ENCODE results near the gene PTPRN. TPM values are rescaled to one million over a fixed set of nuclear protein-coding genes. Genes with fewer than 3 reads are reported as not detected.
"Not testable (repeated sequence)": the region's sequence is repeated elsewhere in the genome, so short reads cannot be mapped to it uniquely, and the experiment has no call there.

PTPRN gene
- total and polyA plus RNA-seq, 3 experiments from 2014 or later = 0.11 TPM; not detected in 2

GRCh38 chr2:219290381-219291171 lies 18.6 kb downstream of the PTPRN start:
- H3K4me3 ChIP-seq (ENCODE audit: low read length) = no peak overlapping the region
- H3K36me3 ChIP-seq (ENCODE audit: insufficient read depth, low read length) = no peaks in the 10 kb centered on the region
- no peaks in the 10 kb centered on the region for H3K27me3 ChIP-seq (ENCODE audit: insufficient read depth, low read length, poor library complexity, severe bottlenecking)
- Mint-ChIP-seq H3K9me3 (no peaks in the 10 kb centered on the region), H3K4me1 (peaks cover 10 to 19% (median 12%) of the 10 kb centered on the region in 3 donors), H3K27ac (peak overlapping the region in 4 of 8 donors; percentile 47 to 86 (median 63)), H3K4me3 (no peak overlapping the region), H3K36me3 (peaks cover 0 to 10% (median 0%) of the 10 kb centered on the region in 3 donors), H3K27me3 (no peaks in the 10 kb centered on the region)
- DNase-seq = no peak
- ChIA-PET CTCF (interaction anchor here (0.8 to 7.4 kb wide), 4 partner anchors 11 to 64 kb away, joined by 3 to 258 read pairs (median 3); partner anchors contain the start of genes DNAJB2, GLB1L, STK16 and TUBA4A), POLR2A (interaction anchor here (0.6 to 1.3 kb wide), 2 partner anchors 10 to 50 kb away, joined by 3 to 4 read pairs; no protein-coding TSS in a partner anchor)
- no peaks in the 10 kb centered on the region for H3K9me3 ChIP-seq (ENCODE audit: low read length)
- no peak overlapping the region for H3K27ac ChIP-seq (ENCODE audit: low read depth, low read length)
- peaks cover 10% of the 10 kb centered on the region for H3K4me1 ChIP-seq (ENCODE audit: insufficient read depth, low read length)

DNA sequence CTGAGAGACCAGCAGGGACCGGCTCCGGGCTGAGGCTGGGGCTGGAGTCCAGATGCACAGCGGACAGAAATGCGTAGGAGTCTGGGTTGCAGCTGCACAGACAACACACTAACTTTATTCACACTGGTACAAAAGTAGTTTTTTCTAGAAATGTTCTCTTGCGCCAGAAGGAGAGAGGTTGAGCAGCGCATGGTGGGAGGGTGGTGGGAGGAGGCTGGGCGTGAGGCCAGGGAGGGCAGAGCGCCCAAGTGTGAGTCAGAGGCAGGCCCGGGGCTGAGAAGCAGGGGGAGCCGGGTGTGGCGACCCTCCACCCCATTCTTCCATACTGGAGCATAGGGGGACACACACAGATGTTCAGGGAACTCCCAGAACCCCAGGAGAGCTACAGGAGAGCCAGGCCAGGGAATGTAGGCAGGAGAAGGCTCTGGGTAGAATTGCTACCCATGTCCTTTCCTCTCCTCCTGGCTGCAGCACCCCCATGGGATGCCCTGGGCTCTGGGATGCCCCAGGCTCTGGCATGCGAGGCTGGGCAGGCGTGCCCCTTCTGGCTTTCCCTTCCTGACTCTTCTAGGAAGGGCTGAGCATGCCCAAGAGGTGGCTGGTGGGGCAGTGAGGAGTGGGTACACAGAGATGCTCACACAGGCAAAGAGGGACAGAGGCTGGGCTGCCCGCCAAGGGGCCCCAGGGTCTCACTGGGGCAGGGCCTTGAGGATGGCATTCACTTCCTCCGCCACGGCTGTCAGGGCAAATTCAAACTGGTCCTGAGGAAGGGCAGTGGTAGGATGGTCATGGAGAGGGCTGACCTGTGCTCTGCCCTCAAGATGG lies 19.5 kb downstream of the PTPRN start:
- Histone ChIP-seq H3K4me3 (ENCODE audit: low read length) (no peak overlapping the region), H3K27me3 (ENCODE audit: insufficient read depth, low read length, poor library complexity, severe bottlenecking) (no peaks in the 10 kb centered on the region), H3K27ac (ENCODE audit: low read depth, low read length) (no peak overlapping the region), H3K36me3 (ENCODE audit: insufficient read depth, low read length) (no peaks in the 10 kb centered on the region), H3K4me1 (ENCODE audit: insufficient read depth, low read length) (peaks cover 5% of the 10 kb centered on the region), H3K9me3 (ENCODE audit: low read length) (no peaks in the 10 kb centered on the region)
- H3K4me3 Mint-ChIP-seq = no peak overlapping the region
- ChIA-PET CTCF (interaction anchor here (0.8 to 7.4 kb wide), 4 partner anchors 10 to 220 kb away, joined by 3 to 258 read pairs (median 3); partner anchors contain the start of genes DNAJB2 and NHEJ1), POLR2A (no interaction called here)
- H3K27ac Mint-ChIP-seq = peak overlapping the region in 3 of 8 donors; percentile 36 to 92 (median 72)
- H3K4me1 Mint-ChIP-seq = peaks cover 7 to 15% (median 7%) of the 10 kb centered on the region in 3 donors
- H3K27me3 Mint-ChIP-seq = no peaks in the 10 kb centered on the region
- no peak for DNase-seq
- H3K36me3 Mint-ChIP-seq = peaks cover 0 to 19% (median 0%) of the 10 kb centered on the region in 3 donors
- H3K9me3 Mint-ChIP-seq = no peaks in the 10 kb centered on the region

GRCh38 chr2:219289195-219289536 lies 20.0 kb downstream of the PTPRN start:
- Histone ChIP-seq H3K4me1 (ENCODE audit: insufficient read depth, low read length) (peaks cover under 1% of the 10 kb centered on the region), H3K27me3 (ENCODE audit: insufficient read depth, low read length, poor library complexity, severe bottlenecking) (no peaks in the 10 kb centered on the region), H3K27ac (ENCODE audit: low read depth, low read length) (no peak overlapping the region), H3K4me3 (ENCODE audit: low read length) (no peak overlapping the region), H3K36me3 (ENCODE audit: insufficient read depth, low read length) (no peaks in the 10 kb centered on the region), H3K9me3 (ENCODE audit: low read length) (no peaks in the 10 kb centered on the region)
- Mint-ChIP-seq H3K36me3 (peaks cover 0 to 24% (median 0%) of the 10 kb centered on the region in 3 donors), H3K4me3 (no peak overlapping the region), H3K27me3 (no peaks in the 10 kb centered on the region), H3K4me1 (peaks cover 3 to 12% (median 4%) of the 10 kb centered on the region in 3 donors), H3K27ac (peak overlapping the region in 2 of 8 donors; percentile 19 to 36), H3K9me3 (no peaks in the 10 kb centered on the region)
- POLR2A ChIA-PET = no interaction called here
- CTCF ChIA-PET = interaction anchor here (0.8 to 7.4 kb wide), 3 partner anchors 9 to 220 kb away, joined by 3 to 258 read pairs (median 3); partner anchors contain the start of genes DNAJB2 and NHEJ1
- DNase-seq = no peak

- POLR2A ChIA-PET = interaction anchor here (0.7 to 0.9 kb wide), 2 partner anchors 9 to 110 kb away, joined by 3 read pairs; partner anchors contain the start of gene DNAJB2
- CTCF ChIA-PET = interaction anchor here (1.0 kb wide), 1 partner anchor 9 kb away, joined by 3 read pairs; the partner anchor contains the start of gene DNAJB2
- H3K27ac ChIP-seq (ENCODE audit: low read depth, low read length) = peak overlapping the region; percentile 9
Observed at GRCh38 chr2:219287580-219288265, 21.5 kb downstream of the PTPRN start.

DNA sequence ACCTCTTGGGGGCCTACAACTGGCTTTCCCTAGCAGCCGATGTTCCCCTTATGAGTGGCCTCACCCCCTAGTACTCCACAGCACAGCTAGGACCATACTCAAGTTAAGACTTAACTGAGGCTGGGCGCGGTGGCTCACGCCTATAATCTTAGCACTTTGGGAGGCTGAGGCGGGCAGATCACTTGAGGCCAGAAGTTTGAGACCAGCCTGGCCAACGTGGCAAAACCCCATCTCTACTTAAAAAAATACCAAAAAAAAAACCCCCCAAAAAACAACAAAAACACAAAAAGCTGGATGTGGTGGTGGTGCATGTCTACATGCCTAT lies 22.1 kb downstream of the PTPRN start:
- POLR2A ChIA-PET; H3K4me1 ChIP-seq (ENCODE audit: insufficient read depth, low read length); DNase-seq; H3K4me3 ChIP-seq (ENCODE audit: low read length); H3K9me3 Mint-ChIP-seq; H3K27me3 ChIP-seq (ENCODE audit: insufficient read depth, low read length, poor library complexity, severe bottlenecking); H3K27me3 Mint-ChIP-seq; H3K9me3 ChIP-seq (ENCODE audit: low read length); H3K27ac ChIP-seq (ENCODE audit: low read depth, low read length): not testable (repeated sequence)
- Mint-ChIP-seq H3K36me3 (peaks cover 8 to 45% (median 12%) of the 10 kb centered on the region in 3 donors), H3K27ac (peak overlapping the region in 7 of 8 donors; percentile 32 to 84 (median 74)), H3K4me3 (peak overlapping the region in 1 of 7 donors; percentile 27), H3K4me1 (peaks cover 8 to 21% (median 10%) of the 10 kb centered on the region in 3 donors)
- CTCF ChIA-PET = interaction anchor here (1.0 to 14.9 kb wide), 3 partner anchors 5 to 10 kb away, joined by 3 to 258 read pairs (median 5); partner anchors contain the start of gene DNAJB2
- H3K36me3 ChIP-seq (ENCODE audit: insufficient read depth, low read length) = peaks cover 18% of the 10 kb centered on the region

More at GRCh38 chr2:219287580-219288265, 21.5 kb downstream of the PTPRN start:
- Histone ChIP-seq H3K27me3 (ENCODE audit: insufficient read depth, low read length, poor library complexity, severe bottlenecking) (no peaks in the 10 kb centered on the region), H3K4me3 (ENCODE audit: low read length) (no peak overlapping the region), H3K36me3 (ENCODE audit: insufficient read depth, low read length) (peaks cover 12% of the 10 kb centered on the region), H3K9me3 (ENCODE audit: low read length) (no peaks in the 10 kb centered on the region), H3K4me1 (ENCODE audit: insufficient read depth, low read length) (no peaks in the 10 kb centered on the region)
- DNase-seq = no peak
- Mint-ChIP-seq H3K36me3 (peaks cover 3 to 38% (median 11%) of the 10 kb centered on the region in 3 donors), H3K9me3 (no peaks in the 10 kb centered on the region), H3K4me3 (no peak overlapping the region), H3K4me1 (peaks cover 5 to 19% (median 8%) of the 10 kb centered on the region in 3 donors), H3K27me3 (no peaks in the 10 kb centered on the region), H3K27ac (peak overlapping the region in 7 of 8 donors; percentile 17 to 84 (median 74))

GRCh38 chr2:219286436-219287115 lies 22.6 kb downstream of the PTPRN start:
- H3K4me3 Mint-ChIP-seq = no peak overlapping the region
- peak overlapping the region in 7 of 8 donors; percentile 37 to 84 (median 77) for H3K27ac Mint-ChIP-seq
- Histone ChIP-seq H3K4me1 (ENCODE audit: insufficient read depth, low read length) (no peaks in the 10 kb centered on the region), H3K27me3 (ENCODE audit: insufficient read depth, low read length, poor library complexity, severe bottlenecking) (no peaks in the 10 kb centered on the region), H3K27ac (ENCODE audit: low read depth, low read length) (no peak overlapping the region), H3K36me3 (ENCODE audit: insufficient read depth, low read length) (peaks cover 20% of the 10 kb centered on the region), H3K9me3 (ENCODE audit: low read length) (no peaks in the 10 kb centered on the region), H3K4me3 (ENCODE audit: low read length) (no peak overlapping the region)
- POLR2A ChIA-PET = no interaction called here
- CTCF ChIA-PET = interaction anchor here (1.0 to 14.9 kb wide), 3 partner anchors 6 to 10 kb away, joined by 3 to 258 read pairs (median 5); partner anchors contain the start of gene DNAJB2
- no peaks in the 10 kb centered on the region for H3K9me3 Mint-ChIP-seq
- H3K4me1 Mint-ChIP-seq = peaks cover 8 to 22% (median 10%) of the 10 kb centered on the region in 3 donors
- no peak for DNase-seq
- H3K36me3 Mint-ChIP-seq = peaks cover 8 to 50% (median 12%) of the 10 kb centered on the region in 3 donors
- no peaks in the 10 kb centered on the region for H3K27me3 Mint-ChIP-seq

All from CD8-positive, alpha-beta memory T cell (primary cell).